Amniotic epithelial cell (primary cell): ENCODE results near the gene GRIPAP1.
"Not testable (repeated sequence)": the region's sequence is repeated elsewhere in the genome, so short reads cannot be mapped to it uniquely, and the experiment has no call there.

Source experiments
- DNase-seq: peaks from one replicate; pipeline ENCODE4 v3.0.0-alpha.2; 2010; ENCODE audit warnings: low read depth

Gene GRIPAP1

DNA sequence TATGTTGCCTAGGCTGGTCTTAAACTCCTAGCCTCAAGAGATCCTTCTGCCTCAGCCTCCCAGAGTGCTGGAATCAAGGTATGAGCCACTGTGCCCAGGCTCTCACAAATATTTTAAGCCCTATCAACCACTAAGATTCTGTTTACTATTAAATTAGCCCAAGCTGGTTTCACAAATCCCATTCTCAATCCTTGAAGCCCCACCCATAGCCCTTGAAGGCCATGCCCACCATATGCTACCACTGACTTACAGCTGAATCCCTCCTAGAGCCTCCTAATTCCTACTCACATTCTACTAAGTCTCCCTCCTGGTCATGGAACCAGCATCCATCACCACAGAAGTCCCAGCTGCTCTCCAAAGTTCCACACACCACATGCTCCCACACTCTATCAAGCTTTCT lies 9.7 kb downstream of the GRIPAP1 start:
- no peak for DNase-seq

GRCh38 chrX:48989483-48989882 lies 12.6 kb downstream of the GRIPAP1 start:
- DNase-seq = no peak

- DNase-seq = no peak
Observed at GRCh38 chrX:48983896-48984295, 18.2 kb downstream of the GRIPAP1 start.

DNA sequence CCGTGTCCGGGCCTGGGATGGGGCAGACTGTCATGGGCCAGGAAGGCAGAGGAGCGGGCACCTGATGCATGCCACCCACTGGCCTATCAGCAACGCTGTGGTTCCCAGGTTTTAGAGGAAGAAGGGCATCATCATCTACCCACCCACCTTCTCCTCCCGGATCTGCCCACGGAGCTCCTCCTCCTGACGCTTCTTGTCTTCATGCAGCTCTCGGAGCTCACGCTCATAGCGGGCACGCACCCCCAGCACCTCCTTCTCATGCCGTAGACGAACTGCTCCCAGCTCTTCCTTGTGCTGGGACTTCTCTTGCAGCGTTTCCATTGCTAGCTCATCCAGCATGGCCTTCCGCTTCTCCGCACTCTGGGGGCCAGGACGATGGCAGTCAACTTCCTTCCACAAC lies 19.0 kb downstream of the GRIPAP1 start:
- DNase-seq = no peak

DNA sequence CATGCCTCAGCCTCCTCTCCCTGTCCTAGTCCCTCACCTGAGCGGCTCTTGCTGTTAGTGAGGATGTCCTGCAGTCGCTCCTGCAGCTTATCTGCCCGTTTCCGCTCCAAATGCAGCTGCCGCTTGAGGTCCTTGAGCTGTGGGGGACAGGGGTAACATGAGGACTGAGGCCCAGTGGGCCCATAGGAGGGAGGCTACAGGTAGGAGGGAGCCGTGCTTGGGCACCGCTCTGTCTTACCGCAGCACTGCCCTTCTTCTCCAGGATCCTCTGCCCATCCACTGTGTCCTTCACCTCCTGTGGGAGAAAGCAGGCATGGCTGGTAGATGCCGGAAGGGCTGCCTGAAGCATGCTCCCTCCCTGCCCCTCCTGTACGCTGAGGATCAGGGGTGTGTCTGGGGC lies 20.9 kb downstream of the GRIPAP1 start:
- no peak for DNase-seq

GRCh38 chrX:48980341-48980740 lies 21.7 kb downstream of the GRIPAP1 start:
- not testable (repeated sequence) for DNase-seq

GRCh38 chrX:48978226-48978625 lies 23.8 kb downstream of the GRIPAP1 start:
- no peak for DNase-seq

DNA sequence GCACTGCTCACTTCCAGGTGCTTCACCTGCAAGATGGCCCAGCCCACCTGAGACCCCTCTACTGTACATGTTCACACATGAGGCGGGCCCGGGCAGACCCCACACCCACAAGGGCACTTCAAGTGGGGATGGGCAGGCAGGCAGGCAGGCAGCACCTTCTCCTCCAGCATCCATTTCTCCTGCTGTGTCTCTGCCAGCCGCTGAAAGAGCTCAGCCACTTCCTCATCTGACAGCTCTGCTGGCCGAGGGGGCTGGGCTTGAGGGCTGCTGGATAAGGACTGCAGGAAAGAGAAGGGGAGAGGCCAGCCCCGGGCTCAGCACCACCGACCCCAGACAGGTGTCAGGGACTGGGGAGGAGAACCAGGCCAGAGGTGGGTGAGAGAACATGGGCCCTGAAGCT lies 26.0 kb downstream of the GRIPAP1 start:
- DNase-seq = no peak

- no peak for DNase-seq
Observed at GRCh38 chrX:48975541-48975940, 26.5 kb downstream of the GRIPAP1 start.

DNA sequence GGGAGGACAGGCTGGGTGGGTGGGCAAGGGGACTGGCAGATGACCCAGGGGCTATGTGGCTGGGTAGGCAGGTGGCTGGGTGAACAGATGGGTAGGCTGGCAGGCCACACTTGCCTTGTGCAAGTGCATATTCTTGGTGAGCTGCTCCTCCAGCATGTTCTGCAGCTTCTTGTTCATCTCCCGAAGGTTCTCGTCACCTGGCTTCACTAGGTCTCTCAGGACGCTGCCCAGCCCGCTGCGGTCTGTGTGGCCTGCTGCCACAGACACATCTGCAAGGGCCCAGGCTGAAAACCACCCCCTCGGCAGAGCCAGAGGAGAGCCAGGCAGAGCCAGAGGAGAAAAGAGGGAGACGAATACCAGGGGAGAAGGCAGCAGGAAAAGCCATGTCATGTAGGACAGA lies 27.0 kb downstream of the GRIPAP1 start:
- no peak for DNase-seq

DNA sequence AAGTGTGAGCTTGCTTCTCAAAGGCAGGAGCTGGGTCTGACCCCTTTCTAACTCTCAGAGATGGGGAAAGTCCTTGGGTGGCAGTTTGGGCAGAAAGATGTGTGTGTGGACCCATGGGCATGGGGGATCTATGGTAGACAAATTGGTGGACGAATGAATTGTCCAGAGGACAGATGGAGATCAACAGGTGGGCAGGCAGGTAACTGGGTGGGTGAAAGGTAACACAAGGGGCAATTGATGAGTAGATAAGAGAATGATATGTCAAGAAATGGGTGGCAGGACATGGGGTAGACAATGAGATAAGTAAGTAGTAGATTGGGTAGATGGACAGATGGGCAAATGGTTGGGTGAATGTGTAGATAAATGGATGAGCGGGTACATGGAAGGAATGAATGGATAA lies 27.5 kb downstream of the GRIPAP1 start:
- DNase-seq = no peak

GRCh38 chrX:48974033-48974432 lies 28.0 kb downstream of the GRIPAP1 start:
- no peak for DNase-seq

- DNase-seq = peak; percentile 35
Observed at GRCh38 chrX:48972220-48973164, 29.6 kb downstream of the GRIPAP1 start.

GRCh38 chrX:48971249-48972219 lies 30.5 kb downstream of the GRIPAP1 start, which contains the start of gene KCND1:
KCND1 (minus strand) TSS chrX:48971844; CDS start chrX:48970271, 1,573 bp downstream.
- no peak for DNase-seq

- DNase-seq = no peak
Observed at GRCh38 chrX:48969471-48969870, 32.6 kb downstream of the GRIPAP1 start.

- DNase-seq = no peak
Observed at GRCh38 chrX:48968377-48968776, 33.7 kb downstream of the GRIPAP1 start.

DNA sequence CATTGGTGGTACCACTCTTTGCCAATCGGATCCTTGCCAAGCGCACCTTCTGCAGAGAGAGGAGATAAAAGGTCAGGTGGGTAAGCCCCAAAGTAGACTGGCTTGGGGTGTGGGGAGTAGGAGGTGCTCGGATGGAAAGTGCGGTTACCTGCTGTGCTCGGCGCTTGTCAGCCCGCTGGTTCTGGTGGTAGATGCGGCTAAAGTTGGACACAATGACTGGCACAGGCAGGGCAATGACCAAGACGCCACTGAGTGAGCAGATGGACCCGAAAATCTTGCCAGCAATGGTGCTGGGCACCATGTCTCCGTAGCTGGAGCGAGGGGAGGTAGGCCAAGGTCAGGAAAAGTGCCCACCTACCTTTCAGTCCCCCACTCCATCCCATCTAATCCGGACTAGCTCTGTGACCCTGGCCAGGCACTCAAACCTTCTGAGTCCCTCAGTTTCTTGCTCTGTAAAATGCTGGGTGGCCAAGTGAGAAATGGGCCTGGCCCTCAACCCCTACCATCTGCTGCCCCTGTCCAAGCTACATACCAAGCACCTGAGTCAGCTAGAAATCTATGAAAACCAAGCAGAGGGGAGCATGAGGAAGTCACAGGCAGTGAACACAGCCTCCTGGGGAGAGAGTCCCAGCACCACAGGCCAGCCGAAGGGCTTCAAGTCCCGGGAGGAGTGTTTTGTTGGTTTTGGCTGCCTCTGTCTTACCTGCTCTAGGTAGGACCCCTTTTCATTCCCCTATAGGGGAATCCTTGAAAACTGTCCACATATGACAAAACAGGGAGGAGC lies 35.1 kb downstream of the GRIPAP1 start:
- DNase-seq = no peak

DNA sequence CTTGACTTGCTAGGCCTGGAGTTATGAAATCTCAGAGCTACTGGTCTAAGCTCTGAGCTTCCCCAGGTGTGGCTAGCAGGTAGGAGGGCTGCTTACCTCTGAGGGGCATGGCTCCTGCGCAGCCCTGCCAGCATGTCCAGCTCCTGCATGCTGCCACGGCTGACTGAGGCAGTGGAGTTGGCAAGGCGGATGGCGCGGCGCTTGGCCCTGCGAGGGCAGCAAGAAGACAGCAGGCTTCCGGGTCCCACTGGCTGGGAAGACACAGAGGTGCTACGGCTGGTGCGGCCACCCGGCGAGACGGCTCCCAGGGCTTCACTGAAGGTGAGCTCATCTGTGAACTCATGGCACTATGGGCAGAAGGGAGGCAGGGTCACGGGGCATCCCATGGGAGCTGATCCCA lies 36.1 kb downstream of the GRIPAP1 start:
- DNase-seq = no peak

DNA sequence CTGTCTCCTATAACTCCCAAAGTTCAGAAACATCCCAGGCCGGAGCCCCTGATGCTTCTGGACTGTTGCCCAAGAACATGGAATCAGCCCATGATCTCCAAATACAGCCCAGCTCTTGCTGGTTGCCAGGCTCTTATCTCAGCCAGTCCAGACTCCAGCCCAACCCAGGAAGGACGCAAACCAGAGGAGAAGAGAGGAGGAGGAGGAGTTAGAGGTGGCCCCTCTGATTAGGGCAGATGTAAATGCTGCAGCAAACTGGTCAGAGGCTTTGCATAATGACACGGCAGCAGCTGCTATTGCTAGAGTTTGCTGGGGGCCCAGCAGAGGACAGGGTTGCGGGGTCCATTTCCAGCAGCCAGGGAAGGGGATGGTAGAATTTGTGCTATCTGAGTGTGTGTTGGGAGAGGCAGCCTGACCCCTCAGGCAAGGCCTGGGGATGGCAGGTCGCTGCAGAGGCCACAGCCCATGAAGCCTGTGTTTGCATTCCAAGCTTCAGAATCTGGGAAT lies 40.4 kb downstream of the GRIPAP1 start:
- peak; percentile 78 for DNase-seq

GRCh38 chrX:48960291-48960690 lies 41.8 kb downstream of the GRIPAP1 start:
- no peak for DNase-seq

DNA sequence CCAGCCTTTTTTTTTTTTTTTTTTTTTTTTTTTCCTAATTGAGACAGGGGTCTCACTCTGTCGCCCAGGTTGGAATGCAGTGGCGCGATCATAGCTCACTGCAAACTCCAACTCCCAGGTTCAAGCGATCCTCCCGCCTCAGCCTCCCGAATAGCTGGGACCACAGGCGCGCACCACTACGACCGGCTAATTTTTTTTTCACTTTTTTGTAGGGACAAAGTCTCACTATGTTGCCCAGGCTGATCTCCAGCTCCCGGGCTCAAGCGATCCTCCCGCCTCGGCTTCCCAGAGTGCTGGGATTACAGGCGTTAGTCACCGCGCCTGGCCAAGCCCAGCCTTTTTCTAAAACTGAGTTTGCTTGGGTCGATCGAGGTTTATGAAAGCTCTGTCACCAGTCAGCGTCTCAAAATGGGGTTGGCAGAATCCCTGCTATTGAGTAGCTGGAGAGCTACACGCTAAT lies 43.4 kb downstream of the GRIPAP1 start:
- DNase-seq = peak; percentile 53
